Measurements from ENCODE around the gene TRAF6. TPM values are rescaled to one million over a fixed set of nuclear protein-coding genes. Genes with fewer than 3 reads are reported as not detected.
"Not testable (repeated sequence)": the region's sequence is repeated elsewhere in the genome, so short reads cannot be mapped to it uniquely, and the experiment has no call there.

The TRAF6 gene
- total RNA-seq, 4 donors from 2014 or later = 9.8 to 14.4 (median 11.3) TPM

GRCh38 chr11:36485298-36486002, 24.6 kb downstream of the TRAF6 start:
- Histone ChIP-seq H3K9me3 (no peaks in the 10 kb centered on the region), H3K4me3 (no peak overlapping the region), H3K27ac (no peak overlapping the region), H3K4me1 (peaks cover 11 to 24% of the 10 kb centered on the region in 2 donors), H3K36me3 (peaks cover 0 to 37% of the 10 kb centered on the region in 2 donors), H3K27me3 (no peaks in the 10 kb centered on the region)
- ATAC-seq = no peak
- no peak for TF ChIP-seq POLR2A (IDR thresholded peaks at IDR 0.05)
- TF ChIP-seq, protein P1, sequence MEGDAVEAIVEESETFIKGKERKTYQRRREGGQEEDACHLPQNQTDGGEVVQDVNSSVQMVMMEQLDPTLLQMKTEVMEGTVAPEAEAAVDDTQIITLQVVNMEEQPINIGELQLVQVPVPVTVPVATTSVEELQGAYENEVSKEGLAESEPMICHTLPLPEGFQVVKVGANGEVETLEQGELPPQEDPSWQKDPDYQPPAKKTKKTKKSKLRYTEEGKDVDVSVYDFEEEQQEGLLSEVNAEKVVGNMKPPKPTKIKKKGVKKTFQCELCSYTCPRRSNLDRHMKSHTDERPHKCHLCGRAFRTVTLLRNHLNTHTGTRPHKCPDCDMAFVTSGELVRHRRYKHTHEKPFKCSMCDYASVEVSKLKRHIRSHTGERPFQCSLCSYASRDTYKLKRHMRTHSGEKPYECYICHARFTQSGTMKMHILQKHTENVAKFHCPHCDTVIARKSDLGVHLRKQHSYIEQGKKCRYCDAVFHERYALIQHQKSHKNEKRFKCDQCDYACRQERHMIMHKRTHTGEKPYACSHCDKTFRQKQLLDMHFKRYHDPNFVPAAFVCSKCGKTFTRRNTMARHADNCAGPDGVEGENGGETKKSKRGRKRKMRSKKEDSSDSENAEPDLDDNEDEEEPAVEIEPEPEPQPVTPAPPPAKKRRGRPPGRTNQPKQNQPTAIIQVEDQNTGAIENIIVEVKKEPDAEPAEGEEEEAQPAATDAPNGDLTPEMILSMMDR (IDR thresholded peaks at IDR 0.05 in 4 of 5, conservative IDR thresholded peaks at IDR 0.05 in 1 of 5) = no peak
- intact Hi-C loops (cut with DNase I; ENCODE audit: low total_unique reads) (no loop called here), in situ Hi-C loops (cut with MboI; ENCODE audit: low sequenced_read_pairs in 4 of 4) (loop anchor here in 3 of 4 donors (25.0 kb wide), 3 partner anchors 198 to 873 kb away; partner anchors contain the start of genes FJX1 (in 3 of the 3), COMMD9 (in 2 of the 3) and PRR5L (in 2 of the 3))
- no peak for DNase-seq

DNA sequence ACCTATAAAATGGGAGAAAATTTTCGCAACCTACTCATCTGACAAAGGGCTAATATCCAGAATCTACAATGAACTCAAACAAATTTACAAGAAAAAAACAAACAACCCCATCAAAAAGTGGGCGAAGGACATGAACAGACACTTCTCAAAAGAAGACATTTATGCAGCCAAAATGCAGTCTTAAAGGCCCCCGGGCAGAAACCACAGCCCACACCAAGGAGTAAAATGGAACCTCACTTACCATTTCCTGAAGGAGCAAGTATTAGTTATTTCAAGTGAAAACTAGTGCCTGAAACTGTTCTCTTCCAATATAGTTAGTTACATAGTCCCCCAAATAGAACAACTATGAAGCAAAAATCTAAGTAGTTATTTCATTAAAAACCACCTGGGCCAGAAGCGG, 27.0 kb downstream of the TRAF6 start:
- in situ Hi-C loops (cut with MboI; ENCODE audit: low sequenced_read_pairs in 4 of 4) = loop anchor here in 3 of 4 donors (25.0 kb wide), 3 partner anchors 196 to 871 kb away; partner anchors contain the start of genes FJX1 (in 3 of the 3), COMMD9 (in 2 of the 3) and PRR5L (in 2 of the 3)
- H3K4me1 ChIP-seq = peaks cover 15 to 20% of the 10 kb centered on the region in 2 donors
- H3K27ac ChIP-seq; intact Hi-C loops (cut with DNase I; ENCODE audit: low total_unique reads); ATAC-seq; H3K9me3 ChIP-seq; DNase-seq; H3K4me3 ChIP-seq; H3K27me3 ChIP-seq: not testable (repeated sequence)
- H3K36me3 ChIP-seq = peaks cover 0 to 20% of the 10 kb centered on the region in 2 donors

DNA sequence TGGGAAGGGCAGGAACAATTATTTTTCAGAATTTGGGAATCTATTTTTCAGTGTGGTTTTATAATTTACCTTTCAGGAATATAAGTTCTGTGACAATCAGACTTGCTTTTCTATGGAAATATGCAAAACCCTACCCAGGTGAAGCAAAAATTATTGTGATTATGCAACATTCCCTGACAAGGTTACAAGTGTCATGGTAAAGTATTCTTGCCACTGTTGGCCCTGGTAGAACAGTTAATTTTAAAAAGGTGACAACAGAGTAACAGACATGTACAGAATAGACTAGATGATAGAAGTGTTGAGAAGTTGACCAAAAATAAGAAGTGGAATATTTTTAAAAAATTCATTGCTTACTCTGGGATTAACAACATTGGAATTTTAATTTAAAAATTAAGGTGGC, 29.2 kb downstream of the TRAF6 start:
- in situ Hi-C loops (cut with MboI; ENCODE audit: low sequenced_read_pairs in 4 of 4) (loop anchor here in 3 of 4 donors (25.0 kb wide), 3 partner anchors 194 to 869 kb away; partner anchors contain the start of genes FJX1 (in 3 of the 3), COMMD9 (in 2 of the 3) and PRR5L (in 2 of the 3)), intact Hi-C loops (cut with DNase I; ENCODE audit: low total_unique reads) (no loop called here)
- Histone ChIP-seq H3K36me3 (peaks cover 0 to 10% of the 10 kb centered on the region in 2 donors), H3K27me3 (no peaks in the 10 kb centered on the region), H3K4me1 (peaks cover 4 to 14% of the 10 kb centered on the region in 2 donors), H3K4me3 (no peak overlapping the region), H3K27ac (no peak overlapping the region), H3K9me3 (no peaks in the 10 kb centered on the region)
- DNase-seq (no peak), ATAC-seq (no peak)
- no peak for TF ChIP-seq POLR2A (IDR thresholded peaks at IDR 0.05)
- TF ChIP-seq, protein P1 (IDR thresholded peaks at IDR 0.05 in 4 of 5, conservative IDR thresholded peaks at IDR 0.05 in 1 of 5) = no peak

- TF ChIP-seq, protein P1 (IDR thresholded peaks at IDR 0.05 in 4 of 5, conservative IDR thresholded peaks at IDR 0.05 in 1 of 5) = peak in 4 of 5 experiments; percentile 8 to 42 (median 24)
- no peak for TF ChIP-seq POLR2A (IDR thresholded peaks at IDR 0.05)
Measured at GRCh38 chr11:36478700-36479329, 31.3 kb downstream of the TRAF6 start.

More at GRCh38 chr11:36478700-36479329, 31.3 kb downstream of the TRAF6 start:
- ATAC-seq = no peak
- intact Hi-C loops (cut with DNase I; ENCODE audit: low total_unique reads) = loop anchor here (5.0 kb wide), 2 partner anchors 102 to 182 kb away; partner anchors contain the start of gene PRR5L
- Histone ChIP-seq H3K36me3 (peaks cover 0 to 2% of the 10 kb centered on the region in 2 donors), H3K9me3 (no peaks in the 10 kb centered on the region), H3K27ac (no peak overlapping the region), H3K4me3 (no peak overlapping the region), H3K4me1 (peaks cover 4 to 5% of the 10 kb centered on the region in 2 donors), H3K27me3 (no peaks in the 10 kb centered on the region)
- DNase-seq = no peak
- in situ Hi-C loops (cut with MboI; ENCODE audit: low sequenced_read_pairs in 4 of 4) = loop anchor here in 3 of 4 donors (25.0 kb wide), 3 partner anchors 192 to 867 kb away; partner anchors contain the start of genes FJX1 (in 3 of the 3), COMMD9 (in 2 of the 3) and PRR5L (in 2 of the 3)

Data from gastrocnemius medialis (tissue), 4 donors.